Omental fat pad (tissue), 4 donors: Measurements from ENCODE around the gene GIPC3. TPM values are rescaled to one million over a fixed set of nuclear protein-coding genes. Genes with fewer than 3 reads are reported as not detected.
A peak's percentile ranks its signal among the peaks of the same experiment; 100 is the strongest.

Experiments used
- ATAC-seq: fragments of 150-250 bp; one replicate; pipeline ENCODE4 v1.9.1; 2016; ENCODE audit warnings: mild to moderate bottlenecking, moderate library complexity; ENCODE audit not compliant: low FRiP score
- DNase-seq: peaks from one replicate; pipeline ENCODE4 v3.0.0-alpha.2; 2019; ENCODE audit warnings: low spot score
- CTCF ChIP-seq, 3 donors: fragments of 450-650 bp; IDR thresholded peaks; one replicate each; pipeline ENCODE4 v1.5.1; 2016 to 2017; ENCODE audit warnings: antibody characterized with exemption in 3 of 3, mild to moderate bottlenecking in 3 of 3, moderate library complexity in 2 of 3
- total RNA-seq, 4 donors: library from RNA; depleted of rRNA; stranded (reverse); fragments of >200 nt; gene quantifications; one replicate each; pipeline ENCODE4 v1.1.0, GENCODE V29; 2016

The GIPC3 gene
- total RNA-seq, 4 donors from 2014 or later, result 0.56 to 3.0 (median 1.0) TPM

- ATAC-seq (no peak), DNase-seq (no peak)
- no peak for TF ChIP-seq CTCF (IDR thresholded peaks at IDR 0.05)
Measured at GRCh38 chr19:3615524-3616135, 30.4 kb downstream of the GIPC3 start.

- DNase-seq, result no peak
- ATAC-seq, result no peak
- no peak for TF ChIP-seq CTCF (IDR thresholded peaks at IDR 0.05)
Measured at GRCh38 chr19:3617463-3617862, 32.2 kb downstream of the GIPC3 start.

GRCh38 chr19:3618144-3618810, 33.0 kb downstream of the GIPC3 start:
- DNase-seq (peak; percentile 64), ATAC-seq (peak; percentile 62)
- peak in 1 of 3 donors; percentile 91 for TF ChIP-seq CTCF (IDR thresholded peaks at IDR 0.05)

- no peak for DNase-seq
- no peak for ATAC-seq
Measured at GRCh38 chr19:3618811-3619630, 33.7 kb downstream of the GIPC3 start.

GRCh38 chr19:3619631-3620012, 34.3 kb downstream of the GIPC3 start:
- ATAC-seq, result no peak
- TF ChIP-seq CTCF (IDR thresholded peaks at IDR 0.05), result no peak
- no peak for DNase-seq

More at GRCh38 chr19:3618811-3619630, 33.7 kb downstream of the GIPC3 start:
- TF ChIP-seq CTCF (IDR thresholded peaks at IDR 0.05), result peak in 1 of 3 donors; percentile 39

- ATAC-seq (no peak), DNase-seq (no peak)
- no peak for TF ChIP-seq CTCF (IDR thresholded peaks at IDR 0.05)
Measured at GRCh38 chr19:3620145-3620816, 35.0 kb downstream of the GIPC3 start.
